Measurements from ENCODE around the gene NTHL1.

The NTHL1 gene

GRCh38 chr16:2064368-2064945, 16.8 kb upstream of the NTHL1 start:
- no peak overlapping the region for H3K4me3 ChIP-seq (ENCODE audit: insufficient read depth, low read depth, low read length, poor library complexity, severe bottlenecking)
- no peak overlapping the region for H3K27ac ChIP-seq (ENCODE audit: insufficient read depth, low read length, poor library complexity, severe bottlenecking)
- no peak for DNase-seq
- no peaks in the 10 kb centered on the region for H3K27me3 ChIP-seq (replicated peaks; ENCODE audit: control insufficient read depth, insufficient read depth, low read length, poor library complexity, severe bottlenecking)
- H3K36me3 ChIP-seq (ENCODE audit: control insufficient read depth, insufficient read depth, low read length), result peaks cover 39% of the 10 kb centered on the region
- no peaks in the 10 kb centered on the region for H3K9me3 ChIP-seq (ENCODE audit: control insufficient read depth, low read length)
- no peaks in the 10 kb centered on the region for H3K4me1 ChIP-seq (ENCODE audit: control insufficient read depth, insufficient read depth, low read length, poor library complexity, severe bottlenecking)

- no peaks in the 10 kb centered on the region for H3K27me3 ChIP-seq (replicated peaks; ENCODE audit: control insufficient read depth, insufficient read depth, low read length, poor library complexity, severe bottlenecking)
- no peaks in the 10 kb centered on the region for H3K9me3 ChIP-seq (ENCODE audit: control insufficient read depth, low read length)
- H3K27ac ChIP-seq (ENCODE audit: insufficient read depth, low read length, poor library complexity, severe bottlenecking), result no peak overlapping the region
- no peak for DNase-seq
- no peak overlapping the region for H3K4me3 ChIP-seq (ENCODE audit: insufficient read depth, low read depth, low read length, poor library complexity, severe bottlenecking)
- H3K4me1 ChIP-seq (ENCODE audit: control insufficient read depth, insufficient read depth, low read length, poor library complexity, severe bottlenecking), result no peaks in the 10 kb centered on the region
- H3K36me3 ChIP-seq (ENCODE audit: control insufficient read depth, insufficient read depth, low read length), result peaks cover 37% of the 10 kb centered on the region
These were observed 16.2 kb upstream of the NTHL1 start for GRCh38 chr16:2063861-2064260.

GRCh38 chr16:2062801-2063200, 15.2 kb upstream of the NTHL1 start:
- peaks cover 44% of the 10 kb centered on the region for H3K36me3 ChIP-seq (ENCODE audit: control insufficient read depth, insufficient read depth, low read length)
- H3K4me1 ChIP-seq (ENCODE audit: control insufficient read depth, insufficient read depth, low read length, poor library complexity, severe bottlenecking), result no peaks in the 10 kb centered on the region
- no peak overlapping the region for H3K4me3 ChIP-seq (ENCODE audit: insufficient read depth, low read depth, low read length, poor library complexity, severe bottlenecking)
- H3K27ac ChIP-seq (ENCODE audit: insufficient read depth, low read length, poor library complexity, severe bottlenecking), result no peak overlapping the region
- no peak for DNase-seq
- H3K9me3 ChIP-seq (ENCODE audit: control insufficient read depth, low read length), result no peaks in the 10 kb centered on the region
- H3K27me3 ChIP-seq (replicated peaks; ENCODE audit: control insufficient read depth, insufficient read depth, low read length, poor library complexity, severe bottlenecking), result no peaks in the 10 kb centered on the region

- Histone ChIP-seq H3K36me3 (ENCODE audit: control insufficient read depth, insufficient read depth, low read length) (peaks cover 53% of the 10 kb centered on the region), H3K4me1 (ENCODE audit: control insufficient read depth, insufficient read depth, low read length, poor library complexity, severe bottlenecking) (no peaks in the 10 kb centered on the region), H3K9me3 (ENCODE audit: control insufficient read depth, low read length) (no peaks in the 10 kb centered on the region), H3K27me3 (replicated peaks; ENCODE audit: control insufficient read depth, insufficient read depth, low read length, poor library complexity, severe bottlenecking) (no peaks in the 10 kb centered on the region), H3K4me3 (ENCODE audit: insufficient read depth, low read depth, low read length, poor library complexity, severe bottlenecking) (no peak overlapping the region), H3K27ac (ENCODE audit: insufficient read depth, low read length, poor library complexity, severe bottlenecking) (no peak overlapping the region)
- no peak for DNase-seq
These were observed 13.9 kb upstream of the NTHL1 start for GRCh38 chr16:2061526-2061925.

- H3K27ac ChIP-seq (ENCODE audit: insufficient read depth, low read length, poor library complexity, severe bottlenecking), result no peak overlapping the region
- DNase-seq, result no peak
- no peaks in the 10 kb centered on the region for H3K4me1 ChIP-seq (ENCODE audit: control insufficient read depth, insufficient read depth, low read length, poor library complexity, severe bottlenecking)
- peaks cover 53% of the 10 kb centered on the region for H3K36me3 ChIP-seq (ENCODE audit: control insufficient read depth, insufficient read depth, low read length)
- no peak overlapping the region for H3K4me3 ChIP-seq (ENCODE audit: insufficient read depth, low read depth, low read length, poor library complexity, severe bottlenecking)
- H3K27me3 ChIP-seq (replicated peaks; ENCODE audit: control insufficient read depth, insufficient read depth, low read length, poor library complexity, severe bottlenecking), result no peaks in the 10 kb centered on the region
- H3K9me3 ChIP-seq (ENCODE audit: control insufficient read depth, low read length), result no peaks in the 10 kb centered on the region
These were observed 13.4 kb upstream of the NTHL1 start for GRCh38 chr16:2061023-2061422.

GRCh38 chr16:2060346-2060745, 12.7 kb upstream of the NTHL1 start:
- no peaks in the 10 kb centered on the region for H3K9me3 ChIP-seq (ENCODE audit: control insufficient read depth, low read length)
- no peaks in the 10 kb centered on the region for H3K4me1 ChIP-seq (ENCODE audit: control insufficient read depth, insufficient read depth, low read length, poor library complexity, severe bottlenecking)
- no peaks in the 10 kb centered on the region for H3K27me3 ChIP-seq (replicated peaks; ENCODE audit: control insufficient read depth, insufficient read depth, low read length, poor library complexity, severe bottlenecking)
- H3K27ac ChIP-seq (ENCODE audit: insufficient read depth, low read length, poor library complexity, severe bottlenecking), result no peak overlapping the region
- DNase-seq, result no peak
- peaks cover 52% of the 10 kb centered on the region for H3K36me3 ChIP-seq (ENCODE audit: control insufficient read depth, insufficient read depth, low read length)
- no peak overlapping the region for H3K4me3 ChIP-seq (ENCODE audit: insufficient read depth, low read depth, low read length, poor library complexity, severe bottlenecking)

- H3K4me3 ChIP-seq (ENCODE audit: insufficient read depth, low read depth, low read length, poor library complexity, severe bottlenecking), result no peak overlapping the region
- no peaks in the 10 kb centered on the region for H3K27me3 ChIP-seq (replicated peaks; ENCODE audit: control insufficient read depth, insufficient read depth, low read length, poor library complexity, severe bottlenecking)
- H3K27ac ChIP-seq (ENCODE audit: insufficient read depth, low read length, poor library complexity, severe bottlenecking), result no peak overlapping the region
- no peaks in the 10 kb centered on the region for H3K4me1 ChIP-seq (ENCODE audit: control insufficient read depth, insufficient read depth, low read length, poor library complexity, severe bottlenecking)
- peaks cover 63% of the 10 kb centered on the region for H3K36me3 ChIP-seq (ENCODE audit: control insufficient read depth, insufficient read depth, low read length)
- no peak for DNase-seq
- H3K9me3 ChIP-seq (ENCODE audit: control insufficient read depth, low read length), result no peaks in the 10 kb centered on the region
These were observed 11.2 kb upstream of the NTHL1 start for GRCh38 chr16:2058872-2059271.

GRCh38 chr16:2058420-2058819, 10.8 kb upstream of the NTHL1 start:
- DNase-seq, result no peak
- H3K4me3 ChIP-seq (ENCODE audit: insufficient read depth, low read depth, low read length, poor library complexity, severe bottlenecking), result no peak overlapping the region

GRCh38 chr16:2057438-2057837, 9.8 kb upstream of the NTHL1 start:
- Histone ChIP-seq H3K4me1 (ENCODE audit: control insufficient read depth, insufficient read depth, low read length, poor library complexity, severe bottlenecking) (no peaks in the 10 kb centered on the region), H3K4me3 (ENCODE audit: insufficient read depth, low read depth, low read length, poor library complexity, severe bottlenecking) (no peak overlapping the region), H3K27ac (ENCODE audit: insufficient read depth, low read length, poor library complexity, severe bottlenecking) (no peak overlapping the region), H3K27me3 (replicated peaks; ENCODE audit: control insufficient read depth, insufficient read depth, low read length, poor library complexity, severe bottlenecking) (no peaks in the 10 kb centered on the region), H3K9me3 (ENCODE audit: control insufficient read depth, low read length) (no peaks in the 10 kb centered on the region), H3K36me3 (ENCODE audit: control insufficient read depth, insufficient read depth, low read length) (peaks cover 58% of the 10 kb centered on the region)
- no peak for DNase-seq

More at GRCh38 chr16:2058420-2058819, 10.8 kb upstream of the NTHL1 start:
- H3K27ac ChIP-seq (ENCODE audit: insufficient read depth, low read length, poor library complexity, severe bottlenecking), result no peak overlapping the region
- H3K27me3 ChIP-seq (replicated peaks; ENCODE audit: control insufficient read depth, insufficient read depth, low read length, poor library complexity, severe bottlenecking), result no peaks in the 10 kb centered on the region
- H3K4me1 ChIP-seq (ENCODE audit: control insufficient read depth, insufficient read depth, low read length, poor library complexity, severe bottlenecking), result no peaks in the 10 kb centered on the region
- H3K36me3 ChIP-seq (ENCODE audit: control insufficient read depth, insufficient read depth, low read length), result peaks cover 61% of the 10 kb centered on the region
- H3K9me3 ChIP-seq (ENCODE audit: control insufficient read depth, low read length), result no peaks in the 10 kb centered on the region

GRCh38 chr16:2056681-2057407, 9.2 kb upstream of the NTHL1 start:
- Histone ChIP-seq H3K4me1 (ENCODE audit: control insufficient read depth, insufficient read depth, low read length, poor library complexity, severe bottlenecking) (no peaks in the 10 kb centered on the region), H3K9me3 (ENCODE audit: control insufficient read depth, low read length) (no peaks in the 10 kb centered on the region), H3K27me3 (replicated peaks; ENCODE audit: control insufficient read depth, insufficient read depth, low read length, poor library complexity, severe bottlenecking) (no peaks in the 10 kb centered on the region), H3K4me3 (ENCODE audit: insufficient read depth, low read depth, low read length, poor library complexity, severe bottlenecking) (no peak overlapping the region), H3K27ac (ENCODE audit: insufficient read depth, low read length, poor library complexity, severe bottlenecking) (no peak overlapping the region), H3K36me3 (ENCODE audit: control insufficient read depth, insufficient read depth, low read length) (peaks cover 53% of the 10 kb centered on the region)
- DNase-seq, result no peak

Data from effector memory CD4-positive, alpha-beta T cell (primary cell).